HG03175 (cell line): ENCODE measurements around the gene CUX1.
"Not testable (repeated sequence)": the region's sequence is repeated elsewhere in the genome, so short reads cannot be mapped to it uniquely, and the experiment has no call there.

ENCODE experiments used
- ATAC-seq: cut with Tn5 transposase; IDR thresholded peaks from one replicate; pipeline ENCODE4 v1.9.1; 2021; ENCODE audit warnings: mild to moderate bottlenecking, moderate library complexity; ENCODE audit not compliant: unreplicated experiment

CUX1 gene

GRCh38 chr7:102165136-102165535 lies 347.7 kb downstream of the CUX1 start:
- ATAC-seq: no peak

- no peak for ATAC-seq
Measured at GRCh38 chr7:102167254-102167653, 349.8 kb downstream of the CUX1 start.

GRCh38 chr7:102169651-102170392 lies 352.4 kb downstream of the CUX1 start:
- no peak for ATAC-seq

- no peak for ATAC-seq
Measured at GRCh38 chr7:102170393-102170970, 353.1 kb downstream of the CUX1 start.

- no peak for ATAC-seq
Measured at GRCh38 chr7:102173669-102174068, 356.2 kb downstream of the CUX1 start.

GRCh38 chr7:102175423-102176170 lies 358.2 kb downstream of the CUX1 start:
- no peak for ATAC-seq

- no peak for ATAC-seq
Measured at GRCh38 chr7:102178410-102178809, 361.0 kb downstream of the CUX1 start.

GRCh38 chr7:102180727-102181126 lies 363.3 kb downstream of the CUX1 start:
- ATAC-seq: no peak

GRCh38 chr7:102181517-102181916 lies 364.1 kb downstream of the CUX1 start:
- ATAC-seq: no peak

- ATAC-seq: no peak
Measured at GRCh38 chr7:102182016-102182415, 364.6 kb downstream of the CUX1 start.

GRCh38 chr7:102183848-102184247 lies 366.4 kb downstream of the CUX1 start:
- ATAC-seq: not testable (repeated sequence)

GRCh38 chr7:102184303-102184702 lies 366.9 kb downstream of the CUX1 start:
- no peak for ATAC-seq

GRCh38 chr7:102185796-102186195 lies 368.4 kb downstream of the CUX1 start:
- ATAC-seq: no peak

- no peak for ATAC-seq
Measured at GRCh38 chr7:102186306-102186705, 368.9 kb downstream of the CUX1 start.

- no peak for ATAC-seq
Measured at GRCh38 chr7:102188746-102189145, 371.3 kb downstream of the CUX1 start.

GRCh38 chr7:102189756-102190155 lies 372.3 kb downstream of the CUX1 start:
- ATAC-seq: no peak

- ATAC-seq: no peak
Measured at GRCh38 chr7:102190776-102191350, 373.4 kb downstream of the CUX1 start.

GRCh38 chr7:102191556-102192379 lies 374.3 kb downstream of the CUX1 start:
- ATAC-seq: no peak

GRCh38 chr7:102192790-102193189 lies 375.4 kb downstream of the CUX1 start:
- no peak for ATAC-seq

- no peak for ATAC-seq
Measured at GRCh38 chr7:102193806-102194205, 376.4 kb downstream of the CUX1 start.

GRCh38 chr7:102195361-102195760 lies 377.9 kb downstream of the CUX1 start:
- ATAC-seq: no peak
